D721Med (cell line): ENCODE data around the gene LRRC14B.
"Not testable (repeated sequence)": the region's sequence is repeated elsewhere in the genome, so short reads cannot be mapped to it uniquely, and the experiment has no call there.

Experiments
- DNase-seq: peaks from one replicate; pipeline ENCODE4 v3.0.0; 2011; ENCODE audit warnings: low spot score; ENCODE audit not compliant: insufficient read length
- FAIRE-seq: peaks from 2 replicates; lab custom pipeline; 2011; peaks lifted over from hg19 to GRCh38; lab: Jason Lieb, UNC
- TF ChIP-seq, protein P1 (sequence below): IDR thresholded peaks from 2 replicates; pipeline ENCODE4 v1.5.1; 2012; ENCODE audit warnings: mild to moderate bottlenecking, control low read depth; ENCODE audit not compliant: insufficient read depth; ENCODE audit errors: missing control alignments

LRRC14B gene

GRCh38 chr5:164244-164643 is 27.1 kb upstream of the LRRC14B start:
- FAIRE-seq (no peak), DNase-seq (no peak)
- TF ChIP-seq, protein P1, sequence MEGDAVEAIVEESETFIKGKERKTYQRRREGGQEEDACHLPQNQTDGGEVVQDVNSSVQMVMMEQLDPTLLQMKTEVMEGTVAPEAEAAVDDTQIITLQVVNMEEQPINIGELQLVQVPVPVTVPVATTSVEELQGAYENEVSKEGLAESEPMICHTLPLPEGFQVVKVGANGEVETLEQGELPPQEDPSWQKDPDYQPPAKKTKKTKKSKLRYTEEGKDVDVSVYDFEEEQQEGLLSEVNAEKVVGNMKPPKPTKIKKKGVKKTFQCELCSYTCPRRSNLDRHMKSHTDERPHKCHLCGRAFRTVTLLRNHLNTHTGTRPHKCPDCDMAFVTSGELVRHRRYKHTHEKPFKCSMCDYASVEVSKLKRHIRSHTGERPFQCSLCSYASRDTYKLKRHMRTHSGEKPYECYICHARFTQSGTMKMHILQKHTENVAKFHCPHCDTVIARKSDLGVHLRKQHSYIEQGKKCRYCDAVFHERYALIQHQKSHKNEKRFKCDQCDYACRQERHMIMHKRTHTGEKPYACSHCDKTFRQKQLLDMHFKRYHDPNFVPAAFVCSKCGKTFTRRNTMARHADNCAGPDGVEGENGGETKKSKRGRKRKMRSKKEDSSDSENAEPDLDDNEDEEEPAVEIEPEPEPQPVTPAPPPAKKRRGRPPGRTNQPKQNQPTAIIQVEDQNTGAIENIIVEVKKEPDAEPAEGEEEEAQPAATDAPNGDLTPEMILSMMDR, result no peak

DNA sequence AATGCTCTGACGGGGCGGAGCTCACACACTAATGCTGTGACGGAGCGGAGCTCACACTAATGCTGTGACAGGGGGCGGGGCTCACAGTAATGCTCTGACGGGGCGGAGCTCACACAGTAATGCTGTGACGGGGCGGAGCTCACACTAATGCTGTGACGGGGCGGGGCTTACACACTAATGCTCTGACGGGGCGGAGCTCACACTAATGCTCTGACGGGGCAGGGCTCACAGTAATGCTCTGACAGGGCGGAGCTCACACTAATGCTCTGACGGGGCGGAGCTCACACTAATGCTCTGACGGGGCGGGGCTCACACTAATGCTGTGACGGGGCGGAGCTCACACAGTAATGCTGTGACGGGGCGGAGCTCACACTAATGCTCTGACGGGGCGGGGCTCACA is 26.5 kb upstream of the LRRC14B start:
- not testable (repeated sequence) for DNase-seq, FAIRE-seq

DNA sequence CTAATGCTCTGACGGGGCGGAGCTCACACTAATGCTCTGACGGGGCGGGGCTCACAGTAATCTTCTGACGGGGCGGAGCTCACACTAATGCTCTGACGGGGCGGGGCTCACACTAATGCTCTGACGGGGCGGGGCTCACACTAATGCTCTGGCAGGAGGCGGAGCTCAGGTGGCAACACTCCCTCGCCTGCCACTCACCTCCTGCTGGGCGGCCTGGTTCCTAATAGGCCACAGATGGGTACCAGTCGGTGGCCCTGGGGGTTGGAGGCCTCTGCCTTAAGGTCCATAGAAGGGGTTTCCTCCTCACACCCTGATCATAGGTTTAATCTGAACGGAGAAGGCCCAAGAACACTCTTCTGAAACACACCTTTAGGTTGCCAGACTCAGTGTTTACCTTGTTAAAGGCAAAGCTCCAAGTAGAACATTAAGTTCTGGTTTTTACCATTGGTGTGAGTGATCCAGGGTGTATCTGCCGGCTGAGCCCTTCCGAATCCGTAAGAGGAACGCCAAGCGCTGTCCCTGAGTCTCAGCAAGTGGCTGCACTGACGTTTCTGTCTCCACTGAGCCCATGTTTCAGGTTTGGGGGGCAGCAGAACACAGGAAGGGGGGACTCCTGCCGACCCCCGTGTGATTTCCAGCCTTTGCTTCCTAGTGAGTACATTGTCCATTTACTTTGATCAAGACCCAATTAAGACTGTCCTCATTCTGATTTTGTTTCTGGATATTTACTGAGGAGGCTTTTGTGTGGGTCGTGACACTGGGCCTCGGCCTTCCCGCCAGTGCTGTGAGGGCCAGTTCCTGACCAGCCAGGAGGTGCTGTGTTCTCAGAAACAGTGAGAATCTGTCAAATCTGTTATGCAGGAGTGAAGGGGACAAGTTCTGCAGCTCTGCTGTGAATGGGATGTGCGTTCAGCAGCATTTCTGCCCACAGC is 24.6 kb upstream of the LRRC14B start:
- TF ChIP-seq, protein P1, result no peak

DNA sequence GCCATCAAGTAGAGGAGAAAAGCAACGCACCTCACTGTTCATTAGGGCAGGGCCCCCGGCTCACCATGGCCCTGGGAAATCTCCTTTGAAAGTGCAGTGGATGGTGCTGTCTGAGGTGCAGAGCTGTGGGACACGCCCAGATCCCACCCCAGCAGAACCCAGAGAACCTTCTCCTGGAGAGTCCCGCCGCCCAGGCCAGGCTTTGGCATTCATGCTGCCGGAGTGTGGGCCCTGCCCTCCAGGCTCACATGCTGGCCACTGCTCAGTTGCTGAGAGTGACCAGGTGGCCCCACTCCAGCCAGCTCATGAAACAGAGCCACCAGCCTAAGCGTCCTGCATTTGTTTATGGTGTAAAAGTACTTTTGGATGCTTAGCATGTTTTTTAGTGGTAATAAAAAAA is 23.8 kb upstream of the LRRC14B start:
- no peak for DNase-seq
- FAIRE-seq, result no peak
- TF ChIP-seq, protein P1, result no peak

More for the DNA sequence above, 24.6 kb upstream of the LRRC14B start:
- no peak for DNase-seq
- no peak for FAIRE-seq

GRCh38 chr5:167982-168660 is 23.2 kb upstream of the LRRC14B start:
- DNase-seq (no peak), FAIRE-seq (no peak)
- TF ChIP-seq, protein P1, result no peak

GRCh38 chr5:169071-169727 is 22.1 kb upstream of the LRRC14B start:
- TF ChIP-seq, protein P1, result no peak
- no peak for FAIRE-seq
- DNase-seq, result no peak

- FAIRE-seq, result no peak
- DNase-seq, result no peak
- TF ChIP-seq, protein P1, result no peak
These were observed 21.6 kb upstream of the LRRC14B start for GRCh38 chr5:169728-170094.
